A673 (cell line): ENCODE data around the gene RRP8. TPM values are rescaled to one million over a fixed set of nuclear protein-coding genes. Genes with fewer than 3 reads are reported as not detected.

Experiments used
- BruUV-seq: library from RNA; stranded (reverse); fragments of 400-500 nt; replicated peaks from 2 replicates; lab custom pipeline; 2021; lab: Mats Ljungman, UMichigan
- CTCF ChIA-PET: fragments of 300-600 bp; sonication (Branson Sonifier 250); formaldehyde crosslinking; loops from one replicate; lab custom pipeline; 2022; ENCODE audit warnings: antibody characterized with exemption; lab: Charles Lee
- POLR2A ChIA-PET: fragments of 300-600 bp; sonication (Branson Sonifier 250); formaldehyde crosslinking; loops from one replicate; lab custom pipeline; 2022; ENCODE audit warnings: antibody characterized with exemption; ENCODE audit not compliant: low non-redundant PET; lab: Charles Lee
- DNase-seq: peaks from one replicate; pipeline ENCODE4 v3.0.0-alpha.2; 2015; ENCODE audit warnings: low spot score
- H3K27ac ChIP-seq: fragments of 200-600 bp; sonication (generic); 2 replicates; pipeline ENCODE4 v1.5.1; 2016; ENCODE audit warnings: mixed run types, low read depth, mild to moderate bottlenecking, mixed read lengths, antibody characterized with exemption, low read length; ENCODE audit not compliant: poor library complexity, severe bottlenecking
- H3K27me3 ChIP-seq: fragments of 200-600 bp; sonication (generic); replicated peaks from 2 replicates; pipeline ENCODE4 v1.6.1; 2017; ENCODE audit warnings: mixed run types, low read depth, mild to moderate bottlenecking, mixed read lengths, antibody characterized with exemption, low read length; ENCODE audit not compliant: insufficient read depth, poor library complexity
- H3K36me3 ChIP-seq: fragments of 200-600 bp; sonication (generic); 2 replicates; pipeline ENCODE4 v1.6.1; 2016; ENCODE audit warnings: mixed run types, mild to moderate bottlenecking, mixed read lengths, antibody characterized with exemption, low read length; ENCODE audit not compliant: insufficient read depth, poor library complexity, severe bottlenecking
- H3K4me1 ChIP-seq: fragments of 200-600 bp; sonication (generic); 2 replicates; pipeline ENCODE4 v1.6.1; 2017; ENCODE audit warnings: mixed run types, mild to moderate bottlenecking, mixed read lengths, antibody characterized with exemption, low read length; ENCODE audit not compliant: insufficient read depth, poor library complexity, severe bottlenecking
- H3K4me3 ChIP-seq: fragments of 200-600 bp; sonication (generic); 2 replicates; pipeline ENCODE4 v1.5.1; 2016; ENCODE audit warnings: low read depth, mixed run types, mild to moderate bottlenecking, mixed read lengths, low read length; ENCODE audit not compliant: poor library complexity, severe bottlenecking
- H3K9me3 ChIP-seq: fragments of 200-600 bp; sonication (generic); 2 replicates; pipeline ENCODE4 v1.6.1; 2016; ENCODE audit warnings: mixed run types, low read depth, mild to moderate bottlenecking, mixed read lengths, antibody characterized with exemption, low read length; ENCODE audit not compliant: poor library complexity, severe bottlenecking
- CTCF ChIP-seq: fragments of 300-800, 200-600 bp; sonication (generic); conservative IDR thresholded peaks from 2 replicates; pipeline ENCODE4 v1.5.1; 2017; ENCODE audit warnings: low read depth, mild to moderate bottlenecking, antibody characterized with exemption, low read length, moderate library complexity, mixed read lengths
- EZH2 ChIP-seq: fragments of 200-600 bp; sonication (generic); IDR thresholded peaks from 2 replicates; pipeline ENCODE4 v1.6.1; 2017; ENCODE audit warnings: borderline replicate concordance, low read depth, mild to moderate bottlenecking, mixed read lengths, antibody characterized with exemption, low read length; ENCODE audit not compliant: poor library complexity, severe bottlenecking
- intact Hi-C: fragments of 100-400 bp; cut with micrococcal nuclease; formaldehyde crosslinking; loops from one replicate; pipeline ENCODE4 v1.10.0; 2022; ENCODE audit not compliant: unreplicated experiment
- total RNA-seq: library from RNA; stranded (reverse); gene quantifications from 2 replicates; pipeline ENCODE4 v1.2.3, GENCODE V29; 2021

RRP8 gene
- total RNA-seq, 1 experiment from 2014 or later: 21.6 TPM

- CTCF ChIA-PET: no interaction called here
- DNase-seq: no peak
- no peak for TF ChIP-seq EZH2
- POLR2A ChIA-PET: no interaction called here
- peaks cover 11% of the 10 kb centered on the region for H3K4me1 ChIP-seq
- H3K27me3 ChIP-seq: no peaks in the 10 kb centered on the region
- H3K4me3 ChIP-seq: no peak overlapping the region
- no peaks in the 10 kb centered on the region for H3K9me3 ChIP-seq
- no peak overlapping the region for H3K27ac ChIP-seq
- intact Hi-C loops: loop anchor here (10.0 kb wide), 1 partner anchor 230 kb away; no protein-coding TSS in a partner anchor
- peaks cover 16% of the 10 kb centered on the region for H3K36me3 ChIP-seq
- no TSS peak for BruUV-seq
Observed at GRCh38 chr11:6614446-6614845, 11.0 kb upstream of the RRP8 start.

GRCh38 chr11:6613496-6613895 lies 10.1 kb upstream of the RRP8 start:
- H3K9me3 ChIP-seq: no peaks in the 10 kb centered on the region
- no peak for DNase-seq
- no peak overlapping the region for H3K4me3 ChIP-seq
- TF ChIP-seq CTCF: no peak
- no peak for TF ChIP-seq EZH2
- H3K27ac ChIP-seq: no peak overlapping the region
- POLR2A ChIA-PET: no interaction called here
- peaks cover 10% of the 10 kb centered on the region for H3K4me1 ChIP-seq
- CTCF ChIA-PET: no interaction called here
- H3K27me3 ChIP-seq: no peaks in the 10 kb centered on the region
- intact Hi-C loops: loop anchor here (10.0 kb wide), 1 partner anchor 229 kb away; no protein-coding TSS in a partner anchor
- no TSS peak for BruUV-seq
- H3K36me3 ChIP-seq: peaks cover 26% of the 10 kb centered on the region

GRCh38 chr11:6612213-6613041 lies 9.0 kb upstream of the RRP8 start, which contains the start of gene TAF10:
Gene TAF10, minus strand, starts transcription at chr11:6612216. Its CDS starts 27 bp downstream, at chr11:6612189.
- Histone ChIP-seq H3K4me3 (peak within 1 kb of the TSS; percentile 75), H3K27ac (peak within 1 kb of the TSS; percentile 97), H3K27me3 (no peaks in the 10 kb centered on the region), H3K9me3 (no peaks in the 10 kb centered on the region), H3K36me3 (peaks cover 36% of the 10 kb centered on the region), H3K4me1 (peaks cover 7% of the 10 kb centered on the region)
- peak; percentile 40; the same call in 1 of the 2 replicates for TF ChIP-seq CTCF
- no peak for TF ChIP-seq EZH2
- TSS peak; percentile 89 for BruUV-seq
- DNase-seq: peak; percentile 96
- CTCF ChIA-PET: no interaction called here
- POLR2A ChIA-PET: interaction anchor here (0.6 kb wide), 1 partner anchor 131 kb away, joined by 3 read pairs; the partner anchor contains the start of genes ARFIP2 and TIMM10B
- intact Hi-C loops: loop anchor here (10.0 kb wide), 1 partner anchor 228 kb away; no protein-coding TSS in a partner anchor
